ENCODE measurements around the gene RPL3.

Gene RPL3

DNA sequence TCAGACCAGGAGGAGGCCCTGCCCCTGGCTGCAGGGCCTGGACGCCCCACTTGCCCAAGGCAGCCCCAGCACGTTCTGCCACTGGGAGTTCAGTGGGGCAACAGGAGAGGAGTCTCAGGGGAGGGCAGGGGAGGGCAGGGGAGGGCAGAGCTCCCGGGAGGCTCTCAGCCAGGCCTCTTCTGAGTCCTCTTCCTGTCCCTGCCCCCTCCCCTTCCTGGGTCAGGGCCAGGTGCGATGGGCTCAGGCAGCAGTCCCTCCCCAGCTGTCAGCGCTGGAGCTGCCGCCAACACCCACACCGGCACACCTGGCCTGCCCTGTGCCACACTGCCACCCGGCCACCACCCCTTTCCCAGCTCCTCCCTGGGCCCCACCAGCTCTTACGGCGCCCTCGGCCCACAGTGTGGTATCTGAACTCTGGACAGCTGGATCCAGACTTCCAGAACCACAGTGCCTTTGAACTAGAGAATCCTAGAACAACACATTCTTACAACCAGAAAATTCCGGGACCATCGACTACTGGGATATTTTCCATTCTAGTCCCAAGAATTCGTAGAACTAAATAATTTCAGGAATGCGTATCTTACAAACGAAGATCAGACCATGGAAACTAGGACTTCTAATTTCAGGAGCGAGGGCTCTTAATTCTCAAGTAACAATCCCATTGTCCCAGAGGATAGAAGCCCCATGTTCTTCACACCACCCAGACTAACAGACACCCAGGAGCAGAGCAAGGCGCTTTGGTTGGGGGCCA, 21.8 kb downstream of the RPL3 start:
- no peak for DNase-seq

DNA sequence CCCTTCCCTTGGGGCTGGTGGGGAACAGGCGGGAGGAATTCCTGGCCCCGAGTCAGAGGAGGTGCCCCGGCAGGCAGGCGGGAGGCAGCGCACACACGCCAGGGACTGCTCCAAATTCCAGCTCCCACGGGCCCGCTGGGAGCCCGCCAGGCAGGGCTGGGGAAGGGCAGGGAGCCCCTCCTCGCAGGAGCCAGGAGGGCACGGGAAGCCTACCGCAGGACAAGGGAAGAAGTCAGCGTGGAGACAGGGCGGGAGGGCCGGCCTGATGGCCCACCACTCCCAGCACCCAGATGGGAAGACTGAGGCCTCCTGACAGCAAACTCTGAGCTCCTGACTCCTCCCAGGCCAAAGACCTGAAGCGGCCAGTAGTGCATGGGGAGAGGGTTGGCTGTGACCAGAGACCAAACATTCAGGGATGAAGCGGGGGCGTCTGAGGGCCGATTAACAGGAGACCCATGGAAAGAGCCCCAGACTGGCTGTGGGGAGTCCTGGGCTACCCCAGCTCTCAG, 22.4 kb downstream of the RPL3 start:
- no peak for DNase-seq

DNA sequence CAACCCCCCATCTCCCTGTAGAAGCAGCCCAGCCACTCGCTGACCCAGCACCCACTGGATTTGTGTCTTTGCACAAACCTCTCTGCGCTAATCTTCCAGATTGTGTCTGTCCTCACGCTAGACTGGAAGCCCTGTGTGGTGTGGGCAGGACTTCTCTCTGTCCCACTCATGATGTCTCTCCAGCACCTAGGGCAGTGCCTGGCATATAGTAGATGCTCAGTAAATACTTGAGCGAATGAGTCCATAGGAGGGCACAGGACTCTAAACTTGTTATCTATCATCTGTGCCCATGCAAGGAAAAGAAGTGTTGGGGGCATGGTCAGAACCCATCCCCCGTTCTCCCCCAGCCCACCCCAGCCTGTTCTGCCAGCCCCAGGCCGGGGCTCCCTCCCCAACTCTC, 22.9 kb downstream of the RPL3 start:
- no peak for DNase-seq

DNA sequence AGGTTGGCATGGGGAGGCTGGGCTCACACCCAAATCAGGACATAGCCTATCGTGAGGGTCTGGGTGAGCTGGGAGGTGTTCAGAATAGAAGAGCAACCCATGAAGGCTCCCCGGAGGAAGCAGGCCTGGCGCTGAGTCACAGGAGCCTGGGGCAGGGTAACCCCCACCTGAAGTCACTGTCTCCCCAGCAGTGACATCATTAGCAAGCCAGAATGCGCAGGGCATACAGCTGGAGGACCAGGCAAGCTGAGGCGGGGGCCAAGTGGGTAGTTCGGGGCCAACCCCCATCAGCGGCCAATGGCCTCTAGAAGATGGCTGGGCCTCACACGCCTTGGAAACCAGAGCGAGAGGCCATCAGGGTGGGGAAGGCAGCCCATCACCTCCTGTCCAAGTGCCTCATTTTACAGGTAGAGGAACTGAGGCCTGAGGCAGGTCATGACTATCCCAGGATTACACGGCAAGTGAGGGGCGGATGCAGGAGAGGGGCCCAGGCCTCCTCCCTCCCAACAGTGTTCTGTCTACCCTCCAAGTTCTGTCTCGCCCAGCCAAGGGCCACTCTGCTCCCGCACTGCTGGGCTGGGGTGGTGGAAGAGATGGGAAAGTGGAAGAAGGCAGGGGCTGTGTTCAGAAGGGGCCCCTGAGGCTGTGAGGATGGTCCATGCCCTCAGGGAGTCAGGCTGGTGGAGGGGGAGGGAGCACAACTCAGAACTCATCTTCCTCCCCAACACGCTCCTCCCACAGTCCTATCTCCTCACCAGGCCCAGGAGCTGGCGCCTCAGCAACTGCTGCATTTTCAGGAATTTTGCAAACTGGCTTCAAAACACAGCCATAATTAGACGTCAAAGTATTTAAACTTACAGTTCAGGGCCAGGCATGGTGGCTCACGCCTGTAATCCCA, 24.6 kb downstream of the RPL3 start:
- DNase-seq = no peak

DNA sequence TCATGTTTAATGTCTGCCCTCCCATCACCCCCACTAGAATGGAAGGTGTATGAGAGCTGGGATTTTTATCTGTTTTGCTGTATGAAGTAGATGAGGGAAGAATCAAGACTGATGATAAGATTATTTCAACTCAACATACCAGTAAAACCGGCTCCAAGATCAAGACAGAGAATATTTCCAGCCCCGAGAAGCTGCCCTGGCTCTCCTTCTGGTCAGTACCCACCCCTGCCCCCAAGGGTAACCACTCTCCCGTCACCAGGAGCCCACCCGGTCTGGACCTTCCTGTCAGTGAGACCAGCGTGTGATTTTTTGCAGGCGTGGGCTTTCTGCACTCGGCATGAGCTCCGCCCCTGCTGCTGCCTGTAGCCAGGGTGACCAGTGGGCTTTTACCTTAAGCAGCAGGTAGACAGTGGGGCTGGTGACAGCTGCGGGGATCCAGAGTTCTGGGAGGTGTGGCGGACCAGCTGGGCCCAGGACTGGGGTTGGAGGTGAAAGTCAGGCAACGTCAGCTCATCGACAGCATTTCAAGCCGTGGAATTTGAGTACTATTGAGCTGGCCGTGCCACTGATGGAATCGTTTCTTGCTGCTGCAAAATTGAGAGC, 25.6 kb downstream of the RPL3 start:
- DNase-seq = no peak

DNA sequence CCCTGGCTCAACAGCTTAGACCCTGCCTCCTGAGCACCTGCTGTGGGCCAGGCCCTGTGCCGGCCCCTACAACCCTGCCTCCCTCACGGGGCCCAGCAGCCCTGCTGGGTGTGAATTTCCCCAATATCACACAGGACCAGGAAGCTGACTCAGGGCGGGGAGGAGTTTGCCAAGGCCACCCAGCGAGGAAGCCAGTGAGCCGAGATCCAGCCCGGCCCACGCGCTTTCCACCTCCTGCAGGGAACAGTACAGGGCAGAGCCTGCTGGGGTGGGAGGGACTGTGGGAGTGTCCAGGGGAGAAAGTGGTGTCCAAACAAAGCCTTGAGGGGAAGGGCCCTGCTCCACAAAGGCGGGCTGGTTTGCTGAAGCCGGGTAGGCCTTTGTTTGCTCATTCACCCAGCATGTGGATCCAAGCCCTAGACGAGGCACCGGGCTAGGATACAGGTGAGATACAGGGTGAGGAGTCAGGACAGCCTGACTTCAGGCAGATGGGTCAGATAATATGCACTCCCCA, 26.8 kb downstream of the RPL3 start:
- no peak for DNase-seq

DNA sequence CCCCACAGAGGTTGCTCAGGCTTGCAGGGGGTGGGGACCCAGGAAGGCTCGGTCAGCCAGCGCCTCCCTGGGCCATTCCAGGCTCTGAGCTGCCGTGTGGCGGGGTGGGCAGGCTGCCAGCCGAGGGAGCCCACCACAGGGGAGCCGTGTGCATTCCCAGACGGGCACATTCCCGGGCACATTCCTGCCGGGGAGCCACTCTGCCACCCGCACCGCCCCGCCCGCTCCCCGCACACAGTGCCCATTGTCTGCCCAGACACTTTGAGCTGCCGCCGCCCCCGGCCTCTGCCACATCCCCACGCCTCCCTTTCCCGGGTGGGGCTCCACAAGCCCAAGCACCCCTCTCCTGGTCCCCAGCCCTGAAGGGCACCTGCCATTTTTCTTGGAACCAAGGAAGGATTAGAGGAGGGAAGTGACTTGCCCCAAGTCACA, 27.4 kb downstream of the RPL3 start:
- DNase-seq = no peak

DNA sequence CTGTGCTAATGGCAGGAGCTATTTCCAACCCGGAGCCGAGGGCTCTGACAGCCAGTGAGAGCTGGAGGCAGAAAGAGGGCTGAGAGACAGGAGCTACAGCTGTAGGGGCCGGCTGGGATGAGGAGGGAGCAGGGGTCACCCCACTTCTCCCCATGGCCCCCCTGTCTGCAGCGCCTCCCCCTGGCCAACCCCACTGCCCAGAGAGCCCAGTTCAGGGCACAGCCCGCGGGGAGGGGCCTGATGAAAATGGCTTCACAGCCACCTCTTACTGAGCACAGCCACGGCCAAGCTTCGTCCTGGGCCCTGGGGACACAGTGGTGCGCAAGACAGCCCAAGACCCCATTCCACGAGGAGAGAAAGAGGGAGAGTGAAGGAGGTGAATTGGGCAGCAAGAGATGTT, 27.9 kb downstream of the RPL3 start:
- no peak for DNase-seq

DNA sequence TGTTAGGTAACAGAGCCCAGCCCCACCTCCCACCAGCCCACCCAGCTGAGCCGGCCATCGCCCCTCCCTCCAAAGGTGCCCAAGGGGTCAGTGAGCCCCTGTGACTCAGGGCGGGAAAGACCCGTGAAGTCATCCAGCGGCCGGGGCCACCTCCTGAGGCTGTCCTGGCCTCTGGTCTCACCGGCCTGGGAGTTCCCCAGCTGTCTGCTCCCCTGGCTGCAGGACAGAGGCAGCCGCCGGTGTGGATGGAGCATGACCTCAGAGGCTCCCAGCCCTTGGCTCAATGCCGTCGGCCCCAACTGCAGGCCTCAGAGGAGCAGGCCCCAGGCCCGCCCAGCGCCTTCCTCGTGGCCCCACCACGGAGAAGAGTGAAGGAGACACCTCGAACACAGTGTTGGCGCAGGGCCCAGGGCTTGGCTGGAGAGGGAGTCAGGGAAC, 28.7 kb downstream of the RPL3 start:
- no peak for DNase-seq

DNA sequence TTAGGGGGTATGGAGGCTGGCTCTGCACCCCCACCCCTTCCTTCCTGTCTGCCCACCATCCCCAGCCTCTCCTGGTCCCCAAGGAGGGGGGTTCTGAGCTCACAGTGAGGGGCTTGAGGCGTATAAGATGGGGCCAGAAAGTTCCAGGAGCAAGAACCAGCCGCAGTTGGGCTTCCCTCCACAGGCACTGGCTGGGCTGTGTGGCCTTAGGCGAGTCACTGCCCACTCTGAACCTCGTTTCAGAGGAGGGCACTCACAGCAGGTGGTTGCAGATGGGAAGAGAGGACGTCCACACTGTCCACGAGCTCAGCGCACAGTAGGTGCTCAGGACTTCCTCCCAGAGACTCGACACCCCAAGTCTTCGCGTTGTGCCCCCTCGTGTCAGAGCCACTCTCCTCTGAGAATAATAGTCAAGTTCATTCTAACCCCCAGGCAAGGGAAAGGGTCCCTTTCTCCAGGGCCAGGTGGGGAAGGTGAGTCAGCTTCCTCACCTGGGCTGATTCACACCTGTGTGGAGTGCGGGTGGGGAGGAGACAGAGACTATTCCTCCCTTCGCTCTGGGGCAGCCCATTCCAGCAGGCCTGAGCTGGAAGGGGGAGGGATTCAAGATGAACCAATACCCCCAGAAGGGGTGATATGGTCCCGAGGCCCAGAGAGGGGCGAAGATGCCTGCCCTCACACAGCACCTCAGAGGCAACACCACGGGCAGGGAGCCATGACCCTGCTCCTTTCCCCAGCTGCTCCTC, 29.3 kb downstream of the RPL3 start:
- no peak for DNase-seq

DNA sequence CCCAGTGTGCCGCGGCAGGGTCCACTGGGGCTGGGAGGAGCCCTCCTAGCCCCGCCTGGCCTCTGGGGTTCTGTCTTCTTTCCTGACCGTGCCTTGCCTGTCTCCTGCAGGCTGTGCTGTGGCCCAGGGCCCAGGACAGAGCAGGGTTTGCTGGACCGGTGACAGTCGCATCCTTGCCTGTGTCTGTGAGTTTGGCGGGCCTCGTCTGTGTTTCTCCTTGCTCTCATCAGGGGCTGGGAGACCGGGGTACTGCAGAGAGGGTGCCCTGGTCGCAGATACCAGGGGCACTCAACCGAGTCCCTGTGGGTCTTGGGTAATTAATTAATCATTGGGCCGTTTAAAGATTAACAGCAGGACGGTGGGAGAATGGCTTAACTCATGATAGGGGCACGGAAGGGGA, 29.9 kb downstream of the RPL3 start:
- DNase-seq = no peak

DNA sequence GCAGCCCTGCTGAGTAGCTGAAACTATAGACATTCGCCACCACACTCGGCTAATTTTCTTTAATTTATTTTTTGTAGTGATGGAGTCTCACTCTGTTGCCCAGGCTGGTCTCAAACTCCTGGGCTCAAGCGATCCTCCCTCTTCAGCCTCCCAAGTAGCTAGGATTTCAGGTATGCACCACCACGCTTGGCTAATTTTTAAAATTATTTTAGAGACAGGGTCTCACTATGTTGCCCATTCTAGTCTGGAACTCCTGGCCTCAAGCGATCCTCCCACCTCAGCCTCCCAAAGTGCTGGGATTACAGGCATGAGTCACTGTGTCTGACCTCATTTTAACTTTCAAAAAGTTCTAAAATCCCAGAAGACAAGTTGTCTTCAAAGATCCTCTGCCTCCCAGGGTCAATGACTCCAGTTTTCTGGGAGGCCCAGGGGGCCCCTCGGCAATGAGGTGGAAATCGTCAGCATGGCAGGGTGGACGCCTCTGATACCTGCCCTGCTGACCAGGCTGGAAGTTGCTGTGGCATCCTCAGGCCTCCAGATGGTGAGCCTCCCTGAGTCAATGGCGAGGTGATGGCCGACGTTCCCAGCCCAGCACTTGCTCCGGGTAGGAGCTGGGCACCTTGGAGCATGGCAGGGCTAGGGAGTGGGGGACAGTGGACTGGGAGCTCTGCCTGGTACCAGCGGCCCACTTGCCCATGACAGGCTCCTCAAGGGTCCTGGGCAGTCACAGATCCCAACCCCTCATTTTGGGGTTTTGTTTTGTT, 31.1 kb downstream of the RPL3 start:
- DNase-seq = no peak

DNA sequence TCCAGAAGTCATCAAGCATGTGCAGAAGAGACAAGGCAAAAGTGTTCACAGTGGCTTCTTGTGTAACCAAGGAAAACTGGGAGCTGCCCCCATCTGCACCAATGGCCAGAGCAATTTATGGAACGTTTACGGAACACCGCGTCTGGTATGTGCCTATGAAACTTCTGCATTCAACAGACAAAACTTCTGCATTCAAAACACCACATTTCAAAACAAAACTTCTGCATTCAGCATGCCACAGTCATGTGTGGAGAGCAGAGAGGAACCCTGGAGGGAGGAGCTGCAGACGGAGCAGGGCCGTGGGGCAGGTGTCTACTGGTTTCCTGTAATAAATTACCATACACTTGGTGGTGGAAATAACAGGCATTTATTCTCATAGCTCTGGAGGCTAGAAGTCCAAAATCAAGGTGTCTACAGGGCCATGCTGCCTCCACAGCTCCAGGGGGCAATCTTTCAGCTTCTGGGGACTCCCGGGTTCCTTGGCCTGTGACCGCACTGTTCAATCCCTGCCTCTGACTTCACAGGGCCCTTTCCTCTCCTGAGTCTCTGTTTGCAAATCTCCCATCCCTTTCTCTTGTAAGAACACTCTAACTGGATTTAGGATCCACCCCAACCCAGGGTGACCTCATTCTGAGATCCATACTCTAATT, 32.2 kb downstream of the RPL3 start:
- no peak for DNase-seq

DNA sequence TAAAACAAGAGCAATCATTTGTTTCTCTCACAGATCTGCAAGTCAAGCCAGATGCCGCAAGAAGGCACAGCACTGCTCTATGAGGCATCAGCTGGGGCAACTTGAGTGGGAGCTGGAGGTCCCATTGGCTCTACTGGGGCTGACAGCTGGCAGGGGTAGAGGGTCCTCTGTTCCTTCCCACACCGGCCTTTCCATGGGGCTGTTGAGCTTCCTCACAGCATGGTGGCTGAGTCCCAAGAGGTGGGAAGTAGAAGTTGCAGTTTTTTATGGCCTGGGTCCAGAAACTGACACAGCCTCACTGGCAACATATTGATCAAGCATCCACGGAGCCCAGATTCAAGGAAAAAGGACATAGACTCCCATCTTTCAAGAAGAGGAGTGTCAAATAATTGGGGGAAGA, 34.4 kb downstream of the RPL3 start:
- no peak for DNase-seq

DNA sequence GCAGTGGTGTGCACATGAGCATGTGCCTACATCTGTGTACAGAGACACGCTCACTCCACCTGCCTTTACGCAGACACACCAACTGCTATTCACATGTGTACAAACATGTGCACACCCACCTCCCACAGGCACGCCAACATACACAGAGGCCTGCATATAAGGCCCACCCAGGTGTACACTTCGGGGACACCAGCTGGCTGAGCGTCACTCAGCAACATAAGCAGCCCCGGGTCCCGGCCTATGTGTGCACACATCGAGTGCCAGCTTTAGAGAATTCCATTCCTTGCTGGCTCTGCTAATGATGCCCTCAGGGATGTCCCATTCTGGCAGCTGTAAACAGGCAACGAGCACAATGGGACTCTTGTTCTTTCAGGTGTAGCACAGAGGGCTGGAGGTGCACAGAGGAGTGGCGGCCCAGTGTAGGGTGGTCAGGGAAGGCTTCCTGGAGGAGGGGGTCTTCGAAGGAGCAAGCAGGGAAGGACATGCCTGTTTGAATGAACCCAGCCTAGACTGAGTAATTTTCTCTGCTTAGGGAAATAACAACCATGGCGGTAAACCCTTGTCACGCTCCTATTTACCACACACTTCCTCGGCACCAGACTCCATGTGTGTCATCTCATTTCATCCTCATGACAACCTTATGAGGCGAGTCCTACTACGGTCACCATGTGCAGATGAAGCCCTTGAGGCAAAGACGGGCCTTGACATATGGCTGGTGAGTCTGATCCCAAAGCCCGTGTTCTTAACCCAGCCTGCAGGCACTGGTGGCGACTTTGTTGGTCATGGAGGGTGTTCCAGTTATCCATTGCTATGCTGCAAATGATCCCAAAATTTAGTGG, 35.1 kb downstream of the RPL3 start:
- DNase-seq = no peak

DNA sequence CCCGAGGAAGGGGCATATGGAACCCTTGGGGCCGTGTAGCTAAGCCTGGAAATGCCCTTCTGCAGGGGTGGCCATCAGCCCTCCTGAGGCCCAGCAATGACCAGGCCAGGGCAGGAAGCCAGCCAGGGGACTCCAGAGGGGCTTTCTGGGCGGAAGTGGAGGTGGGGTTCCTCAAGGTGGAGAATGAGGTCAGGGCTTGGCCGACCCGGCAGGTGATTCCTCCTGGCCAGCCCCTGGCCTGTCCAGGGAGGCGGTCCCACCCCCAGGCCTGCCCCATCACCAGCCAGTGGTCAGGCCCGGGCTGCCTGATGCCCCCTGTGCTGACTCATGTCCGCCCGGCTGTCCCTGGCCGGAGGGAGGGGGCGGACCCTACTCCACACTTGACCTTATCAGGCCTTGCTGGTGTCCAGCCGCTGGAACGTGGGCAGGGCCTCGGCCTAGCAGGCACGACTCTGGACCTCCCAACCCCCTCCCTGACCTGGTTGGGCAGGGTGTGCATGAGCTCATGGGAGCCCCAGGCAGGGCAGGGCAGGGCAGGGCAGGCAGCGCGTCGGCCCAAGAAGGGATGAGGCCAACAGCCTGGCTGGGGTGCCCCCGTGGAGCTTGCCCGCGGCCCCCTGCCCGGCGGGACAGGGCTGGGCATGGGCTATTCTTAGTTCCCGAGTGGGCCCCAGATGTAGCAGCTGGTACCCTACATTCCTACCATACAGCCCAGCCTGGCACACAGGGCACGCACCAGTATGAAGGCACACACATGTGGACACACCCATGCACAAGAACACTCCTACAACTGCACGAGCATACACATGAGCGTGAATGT, 35.9 kb downstream of the RPL3 start:
- no peak for DNase-seq

DNA sequence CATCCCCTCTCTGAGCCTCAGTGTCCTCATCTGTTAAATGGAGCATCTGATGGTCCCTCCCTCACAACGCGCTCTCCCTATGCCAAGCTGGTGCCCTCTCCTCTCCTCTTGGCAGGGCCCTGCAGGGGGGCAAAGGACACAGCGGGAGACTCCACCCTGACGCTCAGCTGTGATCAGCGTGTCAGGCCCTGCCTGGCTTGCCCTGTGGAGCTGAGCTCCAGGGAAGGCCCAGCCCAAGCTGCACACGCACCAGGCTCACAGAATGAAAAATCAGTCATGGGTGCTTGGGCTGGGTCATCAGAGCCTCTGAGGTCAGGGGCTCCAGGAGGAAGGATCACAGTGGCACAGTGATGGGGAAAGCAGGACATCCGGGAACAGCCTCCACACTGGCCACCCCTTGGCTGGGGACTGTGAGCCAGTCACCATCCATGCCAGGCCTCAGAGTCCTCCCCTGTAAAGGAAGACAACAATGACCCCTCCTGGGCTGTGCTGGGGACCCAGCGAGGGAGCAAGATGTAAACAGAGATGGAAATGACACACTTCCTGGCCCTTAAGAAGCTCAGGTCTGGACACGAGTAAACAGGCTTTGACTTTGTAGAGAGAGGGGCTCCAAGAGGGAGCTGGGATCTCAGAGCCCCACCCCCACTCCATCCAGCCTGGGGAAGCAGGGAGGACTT, 36.6 kb downstream of the RPL3 start:
- DNase-seq = no peak

DNA sequence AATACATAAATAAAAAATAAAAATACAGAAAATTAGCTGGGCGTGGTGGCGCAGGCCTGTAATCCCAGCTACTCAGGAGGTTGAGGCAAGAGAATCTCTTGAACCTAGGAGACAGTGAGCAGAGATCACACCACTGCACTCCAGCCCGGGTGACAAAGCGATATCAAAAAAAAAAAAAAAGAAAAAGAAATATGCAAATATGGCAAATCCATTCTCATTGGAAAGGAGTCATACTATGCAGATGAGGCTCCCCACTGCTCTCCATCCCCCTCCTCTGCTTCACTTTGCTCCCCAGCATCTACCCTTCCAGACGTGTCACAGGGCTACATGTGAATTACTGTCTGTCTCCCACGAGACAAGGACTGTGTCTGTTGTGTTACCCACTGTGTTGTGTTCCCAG, 38.3 kb downstream of the RPL3 start:
- no peak for DNase-seq

DNA sequence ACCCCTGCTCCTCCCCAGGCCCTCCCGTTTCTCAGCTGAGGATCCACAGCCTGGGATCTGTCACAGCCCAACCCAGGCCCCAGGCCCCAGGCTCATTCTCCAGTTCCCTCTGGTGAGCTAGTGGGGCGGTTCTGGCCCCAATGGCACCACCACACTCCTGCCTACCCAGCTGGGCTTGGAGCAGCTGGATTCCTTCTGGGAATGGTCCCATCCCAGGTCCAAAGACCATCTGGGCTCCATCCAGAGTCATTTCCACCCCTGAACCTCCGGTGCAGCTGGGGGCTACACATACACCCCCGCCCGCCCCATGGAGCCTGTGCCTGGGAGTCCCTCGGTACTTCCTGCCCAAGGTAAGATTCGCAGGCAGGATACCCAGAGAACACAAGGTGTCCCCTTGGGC, 39.2 kb downstream of the RPL3 start:
- DNase-seq = no peak

Measured in NCI-H446 (cell line).